ENCODE data around the gene CORIN.

- TF ChIP-seq HDGF (IDR thresholded peaks at IDR 0.05; ENCODE audit: borderline replicate concordance) (no peak), FOXM1 (IDR thresholded peaks at IDR 0.05; ENCODE audit: borderline replicate concordance) (no peak)
Measured at GRCh38 chr4:47839259-47839658, 1.4 kb upstream of the CORIN start.

Measured in HEK293T (cell line).